Sigmoid colon (tissue), 7 donors: Measurements from ENCODE around the gene DENND5B. TPM values are rescaled to one million over a fixed set of nuclear protein-coding genes. Genes with fewer than 3 reads are reported as not detected.

ENCODE experiments used
- DNase-seq: peaks from one replicate; pipeline ENCODE4 v3.0.0-alpha.2; 2019
- H3K27ac ChIP-seq, 4 donors: fragments of 200-600 bp; sonication (generic); one replicate each; pipeline ENCODE4 v1.5.1; 2016 to 2019; ENCODE audit warnings: mild to moderate bottlenecking in 1 of 4
- H3K27me3 ChIP-seq, 3 donors: fragments of 200-600 bp; sonication (generic); one replicate each; pipeline ENCODE4 v1.5.1; 2019; ENCODE audit warnings: mild to moderate bottlenecking in 1 of 3
- H3K36me3 ChIP-seq, 4 donors: fragments of 200-600 bp; sonication (generic); one replicate each; pipeline ENCODE4 v1.5.1; 2016 to 2019
- H3K4me1 ChIP-seq, 4 donors: fragments of 200-600 bp; sonication (generic); one replicate each; pipeline ENCODE4 v1.5.1; 2017 to 2019
- H3K4me3 ChIP-seq, 4 donors: fragments of 200-600 bp; sonication (generic); one replicate each; pipeline ENCODE4 v1.5.1; 2017 to 2019; ENCODE audit warnings: mild to moderate bottlenecking in 2 of 4, moderate library complexity in 1 of 4
- H3K9me3 ChIP-seq, 4 donors: fragments of 200-600 bp in 3 of 4; sonication (generic) in 3 of 4; one replicate each; pipeline versions ENCODE4 v1.5.1 to v1.6.1; 2013 to 2019
- CTCF ChIP-seq, 4 experiments: fragments of 450-650 bp in 3 of 4; fragments of 200-600 bp in 1 of 4; IDR thresholded peaks; one replicate each; pipeline ENCODE4 v1.5.1; 2016 to 2019; ENCODE audit warnings: antibody characterized with exemption in 4 of 4, mild to moderate bottlenecking in 3 of 4, moderate library complexity in 2 of 4
- EP300 ChIP-seq, 4 donors: sonication (generic); formaldehyde crosslinking; IDR thresholded peaks; one replicate each; pipeline ENCODE4 v1.6.1; 2017; ENCODE audit warnings: antibody characterized with exemption in 4 of 4
- POLR2A ChIP-seq, 2 donors: fragments of 450-650 bp; IDR thresholded peaks; one replicate each; pipeline ENCODE4 v1.6.1; 2016; ENCODE audit warnings: antibody characterized with exemption in 2 of 2, mild to moderate bottlenecking in 2 of 2, moderate library complexity in 2 of 2
- POLR2AphosphoS5 ChIP-seq, 4 donors: sonication (generic); formaldehyde crosslinking; IDR thresholded peaks; one replicate each; pipeline ENCODE4 v1.6.1; 2017; ENCODE audit warnings: antibody characterized with exemption in 4 of 4
- WGBS, 2 donors: extraction: QIAGEN DNeasy Blood & Tissue Kit; methylation state at CpG; one replicate each; pipeline ENCODE4 v1.1.7; 2013; 5-methylcytosine and 5-hydroxymethylcytosine counted together
- intact Hi-C: fragments of 100-400 bp; cut with DNase I; formaldehyde crosslinking; loops from one replicate; pipeline ENCODE4 v1.15.1; 2023
- polyA plus RNA-seq, 3 donors: library from polyadenylated mRNA; stranded (reverse); fragments of 200-250 nt; gene quantifications; one replicate each; pipeline ENCODE4 v1.2.3, GENCODE V29; 2013
- total RNA-seq, 4 donors: library from RNA; depleted of rRNA; stranded (reverse); fragments of >200 nt; gene quantifications; one replicate each; pipeline ENCODE4 v1.1.0, GENCODE V29; 2016
- donor health status: healthy with polysubstance abuse.
- donor health status: Bipolar disorder and iron deficiency.
- donor health status: healthy.

DENND5B gene
- total and polyA plus RNA-seq, 7 donors: 2.4 to 34.3 (median 19.5) TPM

- Histone ChIP-seq H3K4me1 (no peaks in the 10 kb centered on the region), H3K4me3 (no peak overlapping the region), H3K27ac (no peak overlapping the region), H3K9me3 (no peaks in the 10 kb centered on the region), H3K36me3 (no peaks in the 10 kb centered on the region), H3K27me3 (no peaks in the 10 kb centered on the region)
- no peak for DNase-seq
- TF ChIP-seq CTCF (IDR thresholded peaks at IDR 0.05) (no peak), EP300 (IDR thresholded peaks at IDR 0.05) (no peak), POLR2AphosphoS5 (IDR thresholded peaks at IDR 0.05) (no peak), POLR2A (IDR thresholded peaks at IDR 0.05) (no peak)
- 13 to 39% methylated on average over 13 of the region's 13 CpGs for WGBS, 2 donors
- intact Hi-C loops: no loop called here
These were observed 228.7 kb downstream of the DENND5B start for GRCh38 chr12:31362115-31362758.

- intact Hi-C loops: no loop called here
- no peaks in the 10 kb centered on the region for H3K36me3 ChIP-seq
- no peaks in the 10 kb centered on the region for H3K4me1 ChIP-seq
- WGBS, 2 donors: 77 to 91% methylated on average over 14 of the region's 14 CpGs
- H3K27ac ChIP-seq: no peak overlapping the region
- no peak for DNase-seq
- H3K4me3 ChIP-seq: no peak overlapping the region
- no peaks in the 10 kb centered on the region for H3K27me3 ChIP-seq
- TF ChIP-seq EP300 (IDR thresholded peaks at IDR 0.05) (no peak), CTCF (IDR thresholded peaks at IDR 0.05) (no peak), POLR2A (IDR thresholded peaks at IDR 0.05) (no peak), POLR2AphosphoS5 (IDR thresholded peaks at IDR 0.05) (no peak)
- H3K9me3 ChIP-seq: no peaks in the 10 kb centered on the region
These were observed 229.2 kb downstream of the DENND5B start for GRCh38 chr12:31361730-31362114.

- intact Hi-C loops: no loop called here
- Histone ChIP-seq H3K9me3 (no peaks in the 10 kb centered on the region), H3K27me3 (no peaks in the 10 kb centered on the region), H3K36me3 (no peaks in the 10 kb centered on the region), H3K4me1 (no peaks in the 10 kb centered on the region), H3K27ac (no peak overlapping the region), H3K4me3 (no peak overlapping the region)
- DNase-seq: no peak
- 24 to 76% methylated on average over 4 of the region's 4 CpGs for WGBS, 2 donors
- TF ChIP-seq POLR2A (IDR thresholded peaks at IDR 0.05) (no peak), CTCF (IDR thresholded peaks at IDR 0.05) (no peak), EP300 (IDR thresholded peaks at IDR 0.05) (no peak), POLR2AphosphoS5 (IDR thresholded peaks at IDR 0.05) (no peak)
These were observed 235.2 kb downstream of the DENND5B start for GRCh38 chr12:31355747-31356107.

GRCh38 chr12:31353750-31354708, 236.9 kb downstream of the DENND5B start:
- H3K27me3 ChIP-seq: no peaks in the 10 kb centered on the region
- intact Hi-C loops: no loop called here
- no peak for TF ChIP-seq CTCF (IDR thresholded peaks at IDR 0.05)
- TF ChIP-seq POLR2AphosphoS5 (IDR thresholded peaks at IDR 0.05): no peak
- no peak for TF ChIP-seq POLR2A (IDR thresholded peaks at IDR 0.05)
- TF ChIP-seq EP300 (IDR thresholded peaks at IDR 0.05): no peak
- DNase-seq: no peak
- H3K4me1 ChIP-seq: no peaks in the 10 kb centered on the region
- H3K27ac ChIP-seq: no peak overlapping the region
- 18 to 47% methylated on average over 12 of the region's 12 CpGs for WGBS, 2 donors
- H3K9me3 ChIP-seq: no peaks in the 10 kb centered on the region
- H3K36me3 ChIP-seq: no peaks in the 10 kb centered on the region
- H3K4me3 ChIP-seq: no peak overlapping the region
